Measurements from ENCODE around the gene PVR. TPM values are rescaled to one million over a fixed set of nuclear protein-coding genes. Genes with fewer than 3 reads are reported as not detected.
A peak's percentile ranks its signal among the peaks of the same experiment; 100 is the strongest.

The PVR gene
- total and polyA plus RNA-seq, 2 of the 4 experiments (the other 2 are of a cell fraction), result 106 to 122 TPM

DNA sequence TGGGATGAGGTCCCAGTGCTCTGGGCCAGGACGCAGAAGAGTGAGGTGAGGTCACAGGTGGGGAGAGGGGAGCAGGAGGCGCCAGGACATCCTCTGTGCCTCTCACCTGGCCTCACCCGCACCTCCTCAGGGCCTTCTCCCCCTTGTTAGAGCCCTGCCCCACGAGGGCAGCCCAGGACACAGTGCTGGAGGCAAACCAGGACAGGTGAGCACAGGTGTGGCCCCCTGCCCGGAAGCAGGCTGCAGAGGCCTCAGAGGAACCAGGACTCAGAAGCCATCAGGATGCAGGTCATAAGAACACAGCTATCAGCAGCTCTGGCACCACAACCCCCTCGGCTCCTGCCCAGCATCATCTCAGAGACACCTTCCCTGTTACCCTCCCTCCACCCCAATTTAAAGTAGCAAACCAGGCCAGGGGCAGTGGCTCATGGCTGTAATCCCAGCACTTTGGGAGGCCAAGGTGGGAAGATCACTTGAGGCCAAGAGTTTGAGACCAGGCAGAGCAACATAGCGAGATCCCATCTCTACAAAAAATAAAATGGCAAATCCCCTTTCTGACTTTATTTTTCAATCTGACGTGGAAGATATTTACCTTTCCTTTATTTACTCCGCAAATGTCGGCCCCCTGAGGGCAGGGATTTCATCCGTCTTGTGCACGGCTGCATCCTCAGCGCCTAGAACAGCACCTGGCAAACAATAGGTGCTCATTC is 54.9 kb downstream of the PVR start, which contains the start of gene CEACAM16:
Gene CEACAM16 (plus strand): TSS at position 660 of the 710 bp plus-strand sequence. CDS start 2,306 bp downstream, outside the sequence.
- BruUV-seq (replicated peaks), result no TSS peak

More for the DNA sequence above, 54.9 kb downstream of the PVR start, which contains the start of gene CEACAM16:
- Histone ChIP-seq H3K36me3 (ENCODE audit: control insufficient read depth, insufficient read depth, low read length) (no peaks in the 10 kb centered on the region), H2AFZ (replicated peaks; ENCODE audit: low read length, poor library complexity) (peak within 1 kb of the TSS; percentile 43), H3K9me1 (ENCODE audit: insufficient read depth, low read length) (no peaks in the 10 kb centered on the region), H2BK15ac (ENCODE audit: low read depth, low read length) (no peak within 1 kb of the TSS), H4K5ac (ENCODE audit: low read depth, low read length) (no peak within 1 kb of the TSS), H3K79me1 (ENCODE audit: low read depth in 1 of 2, low read length in 2 of 2) (no peaks in the 10 kb centered on the region), H4K20me1 (ENCODE audit: insufficient read depth, low read length) (no peaks in the 10 kb centered on the region), H4K91ac (ENCODE audit: insufficient read depth, low read depth, low read length) (no peak within 1 kb of the TSS), H3K9me3 (ENCODE audit: control insufficient read depth, insufficient read depth, low read length) (no peaks in the 10 kb centered on the region), H3K27ac (ENCODE audit: insufficient read depth, low read length) (no peak within 1 kb of the TSS), H3K18ac (ENCODE audit: low read depth, low read length) (no peak within 1 kb of the TSS), H2BK5ac (ENCODE audit: low read depth, low read length, poor library complexity, severe bottlenecking) (no peak within 1 kb of the TSS), H3K4me1 (ENCODE audit: control insufficient read depth, insufficient read depth, low read length) (no peaks in the 10 kb centered on the region), H2BK20ac (ENCODE audit: low read depth, low read length) (no peak within 1 kb of the TSS), H2AK5ac (ENCODE audit: low read depth, low read length) (peak within 1 kb of the TSS; percentile 15; the same call in 1 of the 2 replicates), H3K14ac (replicated peaks; ENCODE audit: low read depth, low read length) (no peak within 1 kb of the TSS), H3K4me3 (ENCODE audit: insufficient read depth, low read depth, low read length) (no peak within 1 kb of the TSS), H3K23ac (ENCODE audit: low read depth, low read length) (no peak within 1 kb of the TSS), H3K4me2 (ENCODE audit: low read depth, low read length) (no peak within 1 kb of the TSS), H3K27me3 (ENCODE audit: control insufficient read depth, insufficient read depth, low read length) (no peaks in the 10 kb centered on the region; the same call in 1 of the 2 replicates), H3K56ac (ENCODE audit: extremely low read depth, insufficient read depth, low read length) (no peak within 1 kb of the TSS), H2AK9ac (replicated peaks; ENCODE audit: low read depth, low read length, poor library complexity) (no peak within 1 kb of the TSS), H3K9ac (ENCODE audit: low read depth, low read length) (no peak within 1 kb of the TSS), H4K8ac (ENCODE audit: low read depth in 2 of 2, low read length in 2 of 2) (no peak within 1 kb of the TSS), H2BK120ac (ENCODE audit: low read depth, low read length) (no peak within 1 kb of the TSS), H3K4ac (ENCODE audit: low read depth, low read length) (no peak within 1 kb of the TSS)
- dilution Hi-C loops (cut with HindIII; ENCODE audit: low sequenced_read_pairs, unreplicated experiment) (no loop called here), in situ Hi-C loops (cut with MboI; ENCODE audit: low sequenced_read_pairs) (no loop called here), intact Hi-C loops (cut with micrococcal nuclease) (no loop called here)
- ATAC-seq (ENCODE audit: low read depth) (no peak), DNase-seq (no peak)
- TF ChIP-seq, protein P1, sequence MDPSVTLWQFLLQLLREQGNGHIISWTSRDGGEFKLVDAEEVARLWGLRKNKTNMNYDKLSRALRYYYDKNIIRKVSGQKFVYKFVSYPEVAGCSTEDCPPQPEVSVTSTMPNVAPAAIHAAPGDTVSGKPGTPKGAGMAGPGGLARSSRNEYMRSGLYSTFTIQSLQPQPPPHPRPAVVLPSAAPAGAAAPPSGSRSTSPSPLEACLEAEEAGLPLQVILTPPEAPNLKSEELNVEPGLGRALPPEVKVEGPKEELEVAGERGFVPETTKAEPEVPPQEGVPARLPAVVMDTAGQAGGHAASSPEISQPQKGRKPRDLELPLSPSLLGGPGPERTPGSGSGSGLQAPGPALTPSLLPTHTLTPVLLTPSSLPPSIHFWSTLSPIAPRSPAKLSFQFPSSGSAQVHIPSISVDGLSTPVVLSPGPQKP (IDR thresholded peaks at IDR 0.05; ENCODE audit: borderline replicate concordance, low read depth, low read length), result no peak
- no peak for TF ChIP-seq RFX5 (IDR thresholded peaks at IDR 0.05; ENCODE audit: low read depth, low read length)
- no peak for TF ChIP-seq SMC3 (IDR thresholded peaks at IDR 0.05; ENCODE audit: low read depth, low read length)
- TF ChIP-seq FOS (IDR thresholded peaks at IDR 0.05; ENCODE audit: low read depth, low read length), result no peak
- TF ChIP-seq RCOR1 (IDR thresholded peaks at IDR 0.05; ENCODE audit: insufficient replicate concordance, low read length), result no peak
- TF ChIP-seq CHD1 (IDR thresholded peaks at IDR 0.05; ENCODE audit: low read depth, low read length), result no peak
- TF ChIP-seq NFE2L2 (IDR thresholded peaks at IDR 0.05; ENCODE audit: low read depth, low read length), result no peak
- TF ChIP-seq, protein P2, sequence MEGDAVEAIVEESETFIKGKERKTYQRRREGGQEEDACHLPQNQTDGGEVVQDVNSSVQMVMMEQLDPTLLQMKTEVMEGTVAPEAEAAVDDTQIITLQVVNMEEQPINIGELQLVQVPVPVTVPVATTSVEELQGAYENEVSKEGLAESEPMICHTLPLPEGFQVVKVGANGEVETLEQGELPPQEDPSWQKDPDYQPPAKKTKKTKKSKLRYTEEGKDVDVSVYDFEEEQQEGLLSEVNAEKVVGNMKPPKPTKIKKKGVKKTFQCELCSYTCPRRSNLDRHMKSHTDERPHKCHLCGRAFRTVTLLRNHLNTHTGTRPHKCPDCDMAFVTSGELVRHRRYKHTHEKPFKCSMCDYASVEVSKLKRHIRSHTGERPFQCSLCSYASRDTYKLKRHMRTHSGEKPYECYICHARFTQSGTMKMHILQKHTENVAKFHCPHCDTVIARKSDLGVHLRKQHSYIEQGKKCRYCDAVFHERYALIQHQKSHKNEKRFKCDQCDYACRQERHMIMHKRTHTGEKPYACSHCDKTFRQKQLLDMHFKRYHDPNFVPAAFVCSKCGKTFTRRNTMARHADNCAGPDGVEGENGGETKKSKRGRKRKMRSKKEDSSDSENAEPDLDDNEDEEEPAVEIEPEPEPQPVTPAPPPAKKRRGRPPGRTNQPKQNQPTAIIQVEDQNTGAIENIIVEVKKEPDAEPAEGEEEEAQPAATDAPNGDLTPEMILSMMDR (conservative IDR thresholded peaks at IDR 0.05; ENCODE audit: low read depth, low read length), result no peak
- no peak for TF ChIP-seq MXI1 (IDR thresholded peaks at IDR 0.05; ENCODE audit: borderline replicate concordance, low read depth, low read length)
- no peak for TF ChIP-seq BHLHE40 (IDR thresholded peaks at IDR 0.05; ENCODE audit: low read depth, low read length)
- 71% methylated on average over 3 of the region's 13 CpGs; no CpG with 5 or more reads in 1 of the 2 experiments for WGBS, 2 experiments (ENCODE audit: extremely low coverage in 2 of 2, insufficient read length in 1 of 2)
- ChIA-PET CTCF (no interaction called here), POLR2A (ENCODE audit: unreplicated experiment) (no interaction called here)
